OCI-M1 (cell line): Measurements from ENCODE around the gene ADGRL3.

ENCODE experiments used
- DNase-seq: peaks from one replicate; lab custom pipeline; 2025; lab: John Stamatoyannopoulos, UW

ADGRL3 gene

GRCh38 chr4:61200187-61200915, at the start of gene ADGRL3:
Gene ADGRL3 (plus strand): TSS chr4:61200326.
- DNase-seq, result peak; percentile 84

DNA sequence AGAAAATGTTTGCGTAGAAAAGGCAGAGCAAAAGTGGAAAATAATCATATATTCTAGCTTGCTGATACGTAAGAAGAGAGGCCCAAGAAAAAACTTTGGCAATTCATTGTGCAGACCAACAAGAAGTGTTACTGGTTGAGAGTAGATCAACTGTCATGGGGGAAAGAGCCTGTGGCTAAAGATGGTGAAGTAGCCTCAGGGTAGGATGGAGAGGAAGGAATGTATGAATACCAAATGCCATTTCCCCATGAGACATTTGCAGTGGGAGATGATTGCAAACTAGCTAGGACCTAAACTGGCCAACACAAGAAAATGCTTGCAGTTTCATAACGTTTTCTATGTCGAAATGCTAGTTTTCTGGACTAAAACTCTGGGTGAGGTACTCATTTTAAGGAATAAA, 47.7 kb upstream of the ADGRL3 start:
- no peak for DNase-seq

DNA sequence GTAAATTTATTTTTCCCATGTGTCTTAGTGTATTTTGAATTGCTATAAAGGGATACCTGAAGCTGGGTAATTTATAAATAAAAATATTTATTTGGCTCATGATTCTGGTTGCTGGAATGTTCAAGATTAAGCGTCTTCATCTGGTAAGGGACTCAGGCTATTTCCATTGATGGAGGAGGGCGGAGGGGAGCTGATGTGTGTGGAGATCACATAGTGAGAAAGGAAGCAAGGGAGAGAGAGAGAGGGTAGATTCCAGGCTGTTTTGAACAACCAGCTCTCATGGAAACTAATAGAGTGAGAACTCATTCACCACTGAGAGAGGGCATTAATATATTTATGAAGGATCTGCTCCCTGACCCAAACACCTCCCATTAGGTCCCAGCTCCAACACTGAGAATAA, 39.6 kb upstream of the ADGRL3 start:
- no peak for DNase-seq

DNA sequence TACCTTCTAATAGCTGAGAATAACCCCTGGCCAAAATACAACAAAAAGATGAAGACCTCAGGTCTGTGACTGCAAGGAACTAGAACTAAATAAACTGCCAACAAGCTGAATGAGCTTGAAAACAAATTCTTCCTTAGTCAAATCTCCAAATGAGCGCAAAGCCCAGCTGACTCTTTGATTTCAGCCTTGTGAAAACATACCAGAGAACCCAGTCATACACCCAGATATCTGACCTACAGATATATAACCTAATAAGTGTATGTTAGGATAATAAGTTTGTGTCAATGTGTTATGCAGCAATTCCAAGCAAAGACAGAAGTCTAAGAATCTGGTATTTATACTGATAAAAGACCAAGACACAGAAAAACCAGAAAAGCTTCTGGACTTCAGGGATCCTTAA, 38.0 kb upstream of the ADGRL3 start:
- DNase-seq, result no peak

GRCh38 chr4:61173799-61174198, 26.3 kb upstream of the ADGRL3 start:
- no peak for DNase-seq

GRCh38 chr4:61175495-61175894, 24.6 kb upstream of the ADGRL3 start:
- DNase-seq, result no peak

- DNase-seq, result no peak
These were observed 22.8 kb upstream of the ADGRL3 start for GRCh38 chr4:61177367-61177766.

DNA sequence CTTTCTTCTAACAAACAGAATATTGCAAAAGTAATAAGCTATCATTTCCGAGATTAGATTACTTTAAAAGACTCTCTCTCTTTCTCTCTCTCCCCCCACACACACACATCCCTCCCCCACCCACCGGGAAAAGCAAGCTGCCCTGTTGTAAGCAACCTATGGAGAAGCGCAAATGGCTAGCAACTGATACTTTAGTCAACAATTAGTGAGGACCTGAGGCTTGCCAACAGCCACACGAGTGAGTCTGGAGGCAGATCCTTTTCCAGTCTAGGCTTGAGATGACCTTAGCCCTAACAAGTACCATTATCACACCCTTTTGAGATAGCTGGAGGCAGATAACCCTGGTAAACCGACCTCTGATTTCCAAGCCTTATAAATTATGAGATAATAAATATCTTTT, 19.7 kb upstream of the ADGRL3 start:
- DNase-seq, result no peak

DNA sequence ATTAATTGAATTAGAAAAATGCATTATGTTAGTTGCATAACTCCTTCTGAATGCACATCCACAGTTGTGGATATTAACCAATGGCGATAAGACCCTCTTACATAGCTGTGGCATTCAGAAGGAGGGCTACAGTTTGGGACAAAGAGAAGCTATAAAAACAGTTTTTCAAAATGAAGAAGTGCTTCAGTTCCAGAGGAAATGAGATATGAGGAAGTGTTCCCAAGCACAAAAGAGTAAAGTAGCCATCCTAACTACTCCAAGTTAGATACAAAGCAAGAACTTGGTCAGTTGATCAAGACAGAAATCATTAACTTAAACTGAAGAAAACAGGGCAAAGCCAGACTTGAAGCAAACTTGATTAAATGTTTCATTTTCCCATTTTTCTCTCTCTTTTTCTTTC, 17.2 kb upstream of the ADGRL3 start:
- DNase-seq, result peak; percentile 47

DNA sequence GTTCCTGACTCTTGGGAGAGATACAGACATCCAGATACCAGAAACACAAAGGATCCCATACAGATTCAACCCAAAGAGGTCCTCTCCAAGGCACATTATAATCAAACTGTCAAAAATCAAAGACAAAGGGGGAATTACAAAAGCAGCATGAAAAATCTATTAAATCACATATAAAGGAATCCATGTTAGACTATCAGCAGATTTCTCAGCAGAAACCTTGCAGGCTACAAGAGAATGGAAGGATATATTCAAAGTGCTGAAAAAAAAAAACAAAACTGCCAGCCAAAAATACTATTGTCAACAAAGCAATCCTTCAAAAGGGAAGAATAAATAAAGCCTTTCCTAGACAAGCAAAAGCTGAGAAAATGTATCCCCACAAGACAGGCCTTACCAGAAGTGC, 14.8 kb upstream of the ADGRL3 start:
- DNase-seq, result peak; percentile 31

DNA sequence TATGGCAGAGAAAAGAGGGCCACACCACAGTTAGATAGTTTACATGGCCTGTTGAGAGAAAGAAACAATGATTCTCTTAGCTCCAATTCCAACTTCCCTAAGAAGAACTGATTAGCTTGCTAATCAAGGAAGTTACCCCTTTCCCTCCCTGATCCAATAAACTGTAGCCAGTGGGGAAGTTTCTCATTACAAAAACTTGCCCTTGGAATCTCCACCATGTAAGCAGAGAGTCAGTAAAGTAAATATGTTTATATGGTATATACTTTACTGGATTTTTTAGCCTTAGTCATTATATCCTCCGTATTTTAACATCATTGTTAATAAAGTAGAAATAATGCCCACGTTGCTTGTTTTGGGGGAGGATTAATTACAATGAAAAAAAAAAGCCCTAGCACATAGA, 7.7 kb upstream of the ADGRL3 start:
- no peak for DNase-seq

GRCh38 chr4:61193863-61194262, 6.3 kb upstream of the ADGRL3 start:
- DNase-seq, result no peak

DNA sequence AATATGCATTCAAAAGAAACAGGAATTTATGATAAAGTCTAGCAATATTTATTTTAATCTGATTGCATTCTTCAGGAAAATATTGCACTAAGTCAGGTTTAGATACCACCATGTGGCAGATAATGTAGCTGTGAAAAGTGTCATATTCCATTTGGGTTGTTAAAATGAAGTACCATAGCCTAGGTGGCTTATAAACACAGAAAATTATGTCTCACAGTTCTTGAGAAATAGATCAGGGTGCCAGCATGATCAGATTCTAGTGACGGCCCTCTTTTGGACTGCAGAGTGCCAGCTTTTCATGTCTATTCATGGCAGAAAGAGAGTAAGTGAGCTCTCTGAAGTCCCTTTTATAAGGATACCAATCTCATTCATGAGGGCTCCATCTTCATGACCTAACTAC, 5.6 kb upstream of the ADGRL3 start:
- peak; percentile 27 for DNase-seq

DNA sequence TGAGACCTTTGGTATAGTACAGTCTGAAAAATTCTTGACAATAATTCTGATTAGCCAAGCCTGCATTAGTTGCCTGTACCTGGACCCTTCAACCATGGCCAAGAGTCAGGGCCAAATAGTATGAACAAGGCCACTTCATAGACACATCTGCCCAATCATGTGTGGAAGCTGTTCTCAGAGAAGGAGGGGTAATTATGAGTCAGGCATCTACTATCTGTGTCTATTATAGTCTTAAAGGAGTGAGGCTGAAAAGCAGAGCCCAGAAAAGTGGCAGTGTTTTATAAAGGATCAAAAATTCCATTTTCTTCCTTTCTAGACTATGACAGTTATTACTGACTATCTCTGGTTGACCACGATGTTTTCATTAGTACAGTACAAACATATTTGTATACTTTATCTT, 5.0 kb upstream of the ADGRL3 start:
- DNase-seq, result peak; percentile 49

DNA sequence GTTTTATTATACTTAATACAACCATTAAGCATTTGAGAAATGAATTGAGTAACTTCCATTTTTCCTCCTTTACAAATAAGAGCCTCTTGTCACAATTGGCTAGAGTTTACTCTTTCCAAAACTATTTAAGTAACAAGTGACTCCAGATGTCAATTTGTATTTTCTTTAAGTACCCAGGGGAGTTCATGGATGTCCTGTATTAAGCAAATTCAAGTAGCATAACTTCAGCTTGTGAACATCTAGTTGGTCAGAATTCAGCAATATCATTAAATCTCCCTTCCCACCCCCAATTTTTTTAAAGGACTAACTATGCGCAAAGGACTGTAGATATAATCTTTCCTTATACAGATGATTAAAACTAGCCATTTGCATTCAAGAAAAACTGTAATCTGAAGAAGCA, 1.4 kb upstream of the ADGRL3 start:
- DNase-seq, result no peak

- no peak for DNase-seq
These were observed 296 bp upstream of the ADGRL3 start for GRCh38 chr4:61199873-61200186.

DNA sequence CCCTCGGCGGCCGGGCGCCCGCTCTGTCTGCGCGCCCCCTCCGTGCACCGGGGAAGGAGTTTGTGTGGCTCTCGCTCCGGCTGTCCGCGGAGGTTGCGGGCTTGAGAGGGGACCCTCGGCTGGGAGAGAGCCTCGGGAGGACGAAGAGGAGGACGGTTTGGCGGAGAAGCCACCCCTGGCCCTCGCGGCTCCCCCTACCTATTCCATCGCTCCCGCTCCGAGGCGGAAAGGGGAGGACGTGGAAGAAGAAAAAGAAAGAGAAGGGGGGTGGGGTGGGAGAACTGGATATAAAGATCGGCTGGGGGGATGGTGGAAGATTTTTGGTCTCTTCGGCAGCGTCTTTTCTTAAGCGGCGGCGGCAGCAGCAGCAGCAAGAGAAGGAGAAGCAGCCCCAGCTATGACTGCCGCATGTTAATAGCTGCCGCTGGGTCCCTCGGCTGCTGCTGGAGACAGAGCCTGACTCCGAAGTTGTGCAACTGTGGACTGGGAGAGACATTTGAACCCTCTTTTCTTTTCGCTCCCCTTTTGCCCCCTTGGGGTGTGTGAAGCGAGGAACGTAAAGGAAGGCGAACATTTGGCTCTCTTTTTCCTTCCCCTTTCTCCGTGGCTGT, 895 bp downstream of the ADGRL3 start:
- peak; percentile 76 for DNase-seq

- no peak for DNase-seq
These were observed 1.4 kb downstream of the ADGRL3 start for GRCh38 chr4:61201561-61201960.

DNA sequence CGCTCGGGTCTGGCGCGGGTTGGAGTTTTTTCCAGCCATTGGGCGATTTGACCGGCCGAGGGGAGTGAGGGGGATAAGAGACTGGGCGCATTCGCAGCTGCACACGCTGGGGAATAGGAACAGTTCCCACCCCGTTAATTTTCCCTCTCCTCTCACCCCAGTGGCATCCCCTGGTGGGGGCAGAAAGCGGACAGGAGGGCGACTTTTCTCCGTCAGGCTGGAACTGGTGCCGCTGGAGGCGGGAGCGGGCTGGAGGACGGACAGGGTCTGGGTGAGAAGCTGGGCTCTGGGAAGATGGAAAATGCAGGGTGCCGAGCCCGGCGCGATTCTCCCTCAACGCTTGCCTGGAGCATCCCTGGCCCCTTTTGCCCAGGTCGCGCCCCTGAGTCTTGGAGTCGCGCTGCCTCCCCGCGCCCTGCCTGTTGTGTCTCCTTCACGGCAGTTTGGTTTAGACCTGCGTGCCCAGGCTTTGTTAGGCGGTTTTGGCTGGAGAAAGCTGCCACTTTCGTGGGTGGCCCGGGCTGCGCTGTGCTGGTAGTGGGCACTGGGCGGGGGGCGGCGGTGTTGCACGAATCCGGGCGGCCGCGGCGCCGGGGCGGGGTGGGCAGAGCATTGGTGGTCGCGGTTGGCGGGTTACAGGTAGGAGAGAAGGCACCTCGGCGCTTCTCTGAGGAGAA, 2.0 kb downstream of the ADGRL3 start:
- DNase-seq, result peak; percentile 58

DNA sequence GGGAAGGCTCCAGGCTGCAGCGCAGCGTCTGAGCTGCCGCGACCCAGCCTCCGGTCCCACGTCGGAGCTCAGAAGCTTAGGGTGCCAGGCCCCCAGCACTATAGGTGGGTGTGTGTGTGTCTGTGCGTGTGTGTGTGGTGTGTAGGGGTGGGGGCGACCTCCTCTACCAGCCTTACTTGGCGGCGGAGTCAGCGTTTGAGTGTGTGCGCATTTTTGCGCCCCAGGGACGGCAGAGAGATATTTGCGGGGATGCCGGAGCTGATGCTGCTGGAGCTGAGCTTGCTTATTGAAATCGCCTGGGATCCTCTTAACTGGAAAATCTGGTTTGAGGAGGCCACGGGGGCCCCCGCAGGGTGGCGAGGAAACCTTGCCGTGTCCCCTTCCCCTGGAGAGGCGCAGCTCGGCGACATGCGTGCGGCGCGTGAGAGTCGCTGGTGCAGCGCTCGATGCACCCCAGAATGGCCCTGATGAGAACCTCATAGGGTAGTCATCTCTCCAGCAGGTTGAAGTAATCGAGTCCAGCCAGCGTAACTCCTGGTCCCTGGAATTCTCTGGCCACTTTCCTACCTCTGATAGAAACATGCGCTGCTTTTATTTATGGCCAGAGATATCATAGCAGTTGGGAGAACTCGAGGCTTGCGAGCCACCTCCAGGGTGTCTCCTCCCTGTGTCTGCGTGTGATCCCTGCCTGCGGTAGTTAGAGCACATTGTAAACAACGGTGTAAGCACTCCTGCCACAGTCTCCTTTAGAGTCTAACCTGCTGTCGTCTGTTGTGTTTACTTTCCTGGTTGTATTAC, 2.7 kb downstream of the ADGRL3 start:
- peak; percentile 79 for DNase-seq

GRCh38 chr4:61203436-61203790, 3.3 kb downstream of the ADGRL3 start:
- DNase-seq, result no peak

DNA sequence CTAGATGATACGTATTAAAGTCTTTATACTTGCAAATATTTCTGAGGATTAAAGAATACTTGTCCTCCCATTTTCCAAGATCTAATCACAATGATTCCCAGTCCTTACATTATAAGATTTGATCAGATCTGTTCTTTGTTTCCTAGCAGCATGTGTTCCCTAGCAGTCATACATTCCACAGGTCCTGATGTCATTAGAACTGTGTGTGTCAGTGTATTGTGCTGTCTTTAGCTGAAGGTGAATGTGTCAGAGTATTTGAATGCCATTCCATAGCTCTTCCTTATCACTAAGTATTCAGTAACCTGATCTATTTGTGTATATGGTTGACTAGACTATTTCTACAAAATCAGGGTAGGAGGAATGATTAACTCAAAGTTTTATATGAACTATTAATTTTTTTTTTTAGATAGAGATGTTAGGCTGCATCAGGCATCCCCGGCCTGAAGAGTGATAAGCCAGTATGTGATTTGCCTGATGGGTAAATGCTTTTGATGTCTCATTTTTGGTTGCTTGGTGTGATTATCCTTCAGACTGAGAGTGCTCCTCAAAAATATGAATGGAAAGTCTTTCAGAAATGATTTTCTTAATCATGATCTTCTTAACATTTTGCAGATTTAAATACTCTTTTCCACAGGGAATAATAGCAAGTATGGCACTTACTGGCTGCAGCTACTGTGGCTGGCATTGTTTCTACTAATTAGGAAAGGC, 4.4 kb downstream of the ADGRL3 start:
- DNase-seq, result peak; percentile 27
